ENCODE results near the gene CD79B. TPM values are rescaled to one million over a fixed set of nuclear protein-coding genes. Genes with fewer than 3 reads are reported as not detected.
"Not testable (repeated sequence)": the region's sequence is repeated elsewhere in the genome, so short reads cannot be mapped to it uniquely, and the experiment has no call there.

The CD79B gene
- total RNA-seq, 1 experiment from 2014 or later = 0.59 TPM

DNA sequence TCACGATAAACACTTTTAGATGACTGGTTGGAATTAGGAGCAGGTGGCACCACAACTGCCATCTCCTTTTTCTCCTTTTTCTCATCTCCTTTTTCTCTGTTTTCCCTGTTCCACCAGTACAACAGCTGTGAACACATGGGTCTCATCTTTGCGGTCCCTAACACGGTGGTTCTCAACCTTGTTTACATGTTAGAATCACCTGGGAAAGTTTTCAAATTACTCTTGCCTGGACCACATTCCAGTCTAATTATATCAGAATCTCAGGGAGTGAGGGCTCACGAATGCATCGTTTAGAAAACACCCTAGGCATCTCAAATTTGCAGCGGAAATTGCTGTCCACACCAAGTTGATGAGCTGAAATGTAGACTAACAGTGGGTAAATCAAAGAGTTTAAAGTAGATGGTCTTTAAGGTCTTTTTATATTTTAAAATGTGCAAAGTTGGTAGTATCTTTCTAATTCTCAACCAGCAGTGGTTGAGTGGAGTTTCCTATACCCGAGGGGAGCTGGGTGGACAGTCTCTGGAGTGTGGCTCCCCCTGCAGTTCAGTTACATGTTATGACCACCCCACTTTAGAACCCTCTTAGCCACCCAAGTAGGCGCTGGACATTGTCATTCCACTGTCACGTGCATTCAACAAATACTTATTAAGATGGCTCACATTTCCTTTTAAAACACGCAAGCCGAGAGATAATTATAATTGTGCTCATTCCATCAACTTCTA is 39.7 kb downstream of the CD79B start:
- DNase-seq (ENCODE audit: low read depth, low spot score) = not testable (repeated sequence)

More for the DNA sequence above, 39.7 kb downstream of the CD79B start:
- ChIA-PET CTCF (interaction anchor here (1.1 to 2.0 kb wide), 7 partner anchors 9 to 182 kb away, joined by 3 to 14 read pairs (median 4); partner anchors contain the start of gene GH2), POLR2A (interaction anchor here (1.3 kb wide), 1 partner anchor 253 kb away, joined by 3 read pairs; no protein-coding TSS in a partner anchor)
- H3K4me3 ChIP-seq (replicated peaks in 1 of 2; ENCODE audit: low read depth in 1 of 2, low read length in 2 of 2); RAD21 ChIA-PET (ENCODE audit: low non-redundant PET in 1 of 2, low total read pairs in 2 of 2, uncharacterized antibody in 2 of 2, unreplicated experiment in 2 of 2); H3K9me2 ChIP-seq (ENCODE audit: insufficient read depth); H3K27ac ChIP-seq (ENCODE audit: low read depth, low read length); H3K9ac ChIP-seq (ENCODE audit: low read length); H3K79me2 ChIP-seq (ENCODE audit: insufficient read depth, low read length); H3K4me2 ChIP-seq (ENCODE audit: low read length); H3K9me3 ChIP-seq (ENCODE audit: control insufficient read depth in 1 of 2, insufficient read depth in 1 of 2, low read depth in 1 of 2, low read length in 2 of 2); H2AFZ ChIP-seq (ENCODE audit: low read depth, low read length, poor library complexity, severe bottlenecking); intact Hi-C loops (cut with micrococcal nuclease); H3K27me3 ChIP-seq (ENCODE audit: insufficient read depth, low read length); H3K36me3 ChIP-seq (ENCODE audit: control insufficient read depth in 1 of 2, insufficient read depth in 2 of 2, low read length in 2 of 2); BruUV-seq (replicated peaks); H4K20me1 ChIP-seq (ENCODE audit: insufficient read depth): not testable (repeated sequence)
- peak; percentile 55 for TF ChIP-seq RAD21 (IDR thresholded peaks at IDR 0.05; ENCODE audit: low read depth)
- TF ChIP-seq, protein P1, sequence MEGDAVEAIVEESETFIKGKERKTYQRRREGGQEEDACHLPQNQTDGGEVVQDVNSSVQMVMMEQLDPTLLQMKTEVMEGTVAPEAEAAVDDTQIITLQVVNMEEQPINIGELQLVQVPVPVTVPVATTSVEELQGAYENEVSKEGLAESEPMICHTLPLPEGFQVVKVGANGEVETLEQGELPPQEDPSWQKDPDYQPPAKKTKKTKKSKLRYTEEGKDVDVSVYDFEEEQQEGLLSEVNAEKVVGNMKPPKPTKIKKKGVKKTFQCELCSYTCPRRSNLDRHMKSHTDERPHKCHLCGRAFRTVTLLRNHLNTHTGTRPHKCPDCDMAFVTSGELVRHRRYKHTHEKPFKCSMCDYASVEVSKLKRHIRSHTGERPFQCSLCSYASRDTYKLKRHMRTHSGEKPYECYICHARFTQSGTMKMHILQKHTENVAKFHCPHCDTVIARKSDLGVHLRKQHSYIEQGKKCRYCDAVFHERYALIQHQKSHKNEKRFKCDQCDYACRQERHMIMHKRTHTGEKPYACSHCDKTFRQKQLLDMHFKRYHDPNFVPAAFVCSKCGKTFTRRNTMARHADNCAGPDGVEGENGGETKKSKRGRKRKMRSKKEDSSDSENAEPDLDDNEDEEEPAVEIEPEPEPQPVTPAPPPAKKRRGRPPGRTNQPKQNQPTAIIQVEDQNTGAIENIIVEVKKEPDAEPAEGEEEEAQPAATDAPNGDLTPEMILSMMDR (IDR thresholded peaks at IDR 0.05 in 2 of 3, conservative IDR thresholded peaks at IDR 0.05 in 1 of 3; ENCODE audit: borderline replicate concordance in 1 of 3, insufficient read depth in 1 of 3, low read depth in 2 of 3, low read length in 2 of 3) = peak; percentile 31 to 55 (median 48); a peak in 4 of 6 replicates
- peaks cover 0 to 11% of the 10 kb centered on the region in 2 experiments; a peak in 1 of 4 replicates for H3K4me1 ChIP-seq (ENCODE audit: control insufficient read depth in 1 of 2, insufficient read depth in 2 of 2, low read length in 2 of 2)
- ATAC-seq = peak; percentile 65

Data from HCT116 (cell line).